GM19239 (cell line): ENCODE measurements around the gene XDH.

ENCODE experiments used
- DNase-seq: peaks from one replicate; pipeline ENCODE4 v3.0.0; 2011; ENCODE audit warnings: low spot score; ENCODE audit not compliant: insufficient read length
- FAIRE-seq: peaks from 2 replicates; lab custom pipeline; 2011; peaks lifted over from hg19 to GRCh38; lab: Jason Lieb, UNC

The XDH gene

DNA sequence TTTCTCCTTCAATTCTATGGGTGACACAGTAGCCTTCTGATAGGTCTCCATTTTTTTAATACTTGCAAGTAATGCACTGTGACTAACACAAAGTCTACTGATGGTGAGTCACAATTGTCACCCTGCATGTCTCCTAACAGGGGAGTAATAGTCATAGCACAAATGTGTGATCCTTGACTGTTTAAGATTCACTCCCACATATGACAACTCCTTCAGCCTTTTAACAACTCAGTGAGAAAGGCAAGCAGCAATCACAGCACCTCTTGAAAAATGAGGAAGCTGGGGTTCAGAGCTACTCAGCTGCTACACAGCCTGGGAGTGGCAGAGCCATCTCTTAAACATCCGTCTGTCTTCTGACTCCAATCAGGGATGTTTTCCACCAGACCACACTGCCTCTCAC lies 116.8 kb downstream of the XDH start:
- FAIRE-seq (no peak), DNase-seq (no peak)

DNA sequence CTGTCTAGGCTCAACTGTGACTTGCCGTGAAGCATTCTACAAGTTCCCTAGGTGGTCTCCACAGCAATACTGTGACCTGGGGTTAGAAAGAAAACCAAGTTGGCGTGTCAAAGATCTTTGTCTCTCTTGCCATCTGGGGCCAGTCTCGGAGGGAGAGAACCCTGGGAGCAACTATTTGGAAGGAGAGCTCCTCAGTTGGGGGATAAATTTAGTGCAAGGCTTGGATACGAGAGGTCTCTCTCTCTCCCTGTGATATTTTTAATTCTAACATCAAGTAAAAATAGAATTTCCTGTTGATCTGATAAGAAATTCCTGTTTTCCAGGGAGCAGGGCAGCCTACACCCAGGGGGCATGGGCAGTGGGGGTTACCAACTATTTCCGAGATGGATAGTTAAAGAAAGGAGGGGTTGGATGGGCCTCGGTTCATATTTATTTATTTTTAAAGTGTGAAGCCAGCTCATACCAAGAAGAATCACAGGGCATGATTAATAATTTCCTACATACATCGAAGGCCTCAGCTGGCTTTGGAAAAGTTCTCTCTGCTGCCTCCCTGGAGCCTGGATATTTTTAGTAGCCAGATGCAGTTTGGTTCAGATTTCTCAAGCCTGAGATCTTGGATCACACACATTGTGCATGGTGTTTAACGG lies 117.8 kb downstream of the XDH start:
- FAIRE-seq (no peak), DNase-seq (no peak)

DNA sequence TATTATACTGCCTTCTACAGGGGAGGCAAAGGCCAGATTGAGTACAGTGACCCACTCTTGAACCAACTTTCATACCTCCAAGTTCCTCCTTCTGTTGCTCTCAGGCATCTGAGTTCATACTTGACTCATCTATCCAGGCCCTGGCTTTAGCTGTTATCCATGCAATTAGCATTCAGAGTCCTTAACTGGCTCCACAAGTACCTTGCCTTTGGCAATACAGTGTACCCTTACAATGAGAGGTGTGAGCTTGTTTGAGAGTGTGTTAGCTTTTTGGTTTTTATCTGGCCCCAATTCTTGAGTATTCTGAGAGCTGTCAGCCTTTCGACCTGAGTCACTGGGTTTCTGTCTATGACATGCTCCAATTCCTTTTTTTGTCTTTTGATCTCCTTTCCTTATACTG lies 120.3 kb downstream of the XDH start:
- FAIRE-seq: no peak
- no peak for DNase-seq

DNA sequence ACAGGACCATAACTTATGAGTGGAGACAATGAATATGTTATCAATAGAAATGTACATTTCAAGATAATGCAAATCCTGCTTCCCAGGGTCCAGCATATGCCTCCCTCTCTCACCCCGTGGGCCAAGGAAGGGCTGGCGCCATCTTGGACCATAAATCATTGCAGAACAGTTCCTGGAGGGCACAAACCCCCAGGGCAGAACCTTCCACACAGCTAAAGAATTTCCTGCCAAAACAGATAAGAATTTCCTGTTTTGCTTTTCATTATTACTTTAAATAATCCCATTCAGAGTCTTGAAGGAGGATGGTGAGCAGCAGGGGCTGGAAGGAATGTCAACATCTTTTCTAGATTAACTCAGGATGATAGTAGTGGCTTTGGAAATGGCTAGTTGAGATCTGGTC lies 126.9 kb downstream of the XDH start:
- no peak for DNase-seq
- FAIRE-seq: no peak

DNA sequence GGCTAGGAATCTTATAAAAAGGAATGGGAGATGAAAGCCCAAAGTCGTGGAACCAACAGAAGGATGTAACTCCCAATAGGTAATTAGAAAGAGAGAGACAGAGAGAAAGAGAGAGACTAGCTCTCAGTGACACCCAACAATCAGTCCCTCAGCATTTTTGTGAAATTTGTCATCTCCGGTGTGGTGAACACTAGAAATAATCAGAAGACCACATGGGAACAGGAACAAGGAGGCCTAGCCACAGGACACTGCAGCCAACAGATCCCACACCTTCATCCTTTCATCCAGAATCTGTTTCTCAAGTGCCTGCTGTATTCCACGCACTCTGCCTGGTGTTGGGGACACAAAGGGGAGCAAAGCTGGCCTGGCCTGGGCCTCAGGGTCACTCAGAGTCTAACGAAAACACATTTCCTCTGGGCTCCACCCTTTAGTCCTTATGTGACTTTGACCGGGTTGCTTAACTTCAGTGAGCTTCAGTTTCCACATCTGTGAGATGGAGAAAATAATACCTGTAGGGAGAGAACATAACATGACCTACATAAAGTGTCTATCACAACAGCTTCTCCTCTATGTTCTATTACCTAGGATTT lies 127.5 kb downstream of the XDH start:
- no peak for FAIRE-seq
- DNase-seq: no peak

DNA sequence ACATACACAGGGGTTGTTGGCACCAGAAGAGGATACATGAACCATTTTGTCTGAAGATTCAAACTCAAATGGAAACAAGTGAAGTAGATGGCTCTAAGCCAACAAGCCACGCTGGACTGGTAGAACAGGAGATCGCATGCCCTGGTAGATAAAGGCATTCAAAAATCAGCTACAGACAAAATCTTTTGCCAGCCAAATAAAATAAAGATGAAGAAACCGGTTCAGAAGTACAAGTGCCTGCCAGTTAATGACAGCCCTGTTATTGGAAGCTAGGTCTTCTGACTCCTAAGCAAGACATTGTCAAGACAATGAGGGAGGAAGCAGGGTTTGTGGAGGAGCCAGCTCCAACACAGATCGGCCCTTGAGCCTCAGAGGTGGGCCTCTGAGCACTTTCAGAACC lies 128.3 kb downstream of the XDH start:
- DNase-seq: no peak
- no peak for FAIRE-seq
